HG03095 (cell line): ENCODE data around the gene ZNF556.
A peak's percentile ranks its signal among the peaks of the same experiment; 100 is the strongest.

Experiments
- ATAC-seq: cut with Tn5 transposase; IDR thresholded peaks from one replicate; pipeline ENCODE4 v1.9.1; 2021; ENCODE audit warnings: moderate library complexity; ENCODE audit not compliant: unreplicated experiment

The ZNF556 gene

DNA sequence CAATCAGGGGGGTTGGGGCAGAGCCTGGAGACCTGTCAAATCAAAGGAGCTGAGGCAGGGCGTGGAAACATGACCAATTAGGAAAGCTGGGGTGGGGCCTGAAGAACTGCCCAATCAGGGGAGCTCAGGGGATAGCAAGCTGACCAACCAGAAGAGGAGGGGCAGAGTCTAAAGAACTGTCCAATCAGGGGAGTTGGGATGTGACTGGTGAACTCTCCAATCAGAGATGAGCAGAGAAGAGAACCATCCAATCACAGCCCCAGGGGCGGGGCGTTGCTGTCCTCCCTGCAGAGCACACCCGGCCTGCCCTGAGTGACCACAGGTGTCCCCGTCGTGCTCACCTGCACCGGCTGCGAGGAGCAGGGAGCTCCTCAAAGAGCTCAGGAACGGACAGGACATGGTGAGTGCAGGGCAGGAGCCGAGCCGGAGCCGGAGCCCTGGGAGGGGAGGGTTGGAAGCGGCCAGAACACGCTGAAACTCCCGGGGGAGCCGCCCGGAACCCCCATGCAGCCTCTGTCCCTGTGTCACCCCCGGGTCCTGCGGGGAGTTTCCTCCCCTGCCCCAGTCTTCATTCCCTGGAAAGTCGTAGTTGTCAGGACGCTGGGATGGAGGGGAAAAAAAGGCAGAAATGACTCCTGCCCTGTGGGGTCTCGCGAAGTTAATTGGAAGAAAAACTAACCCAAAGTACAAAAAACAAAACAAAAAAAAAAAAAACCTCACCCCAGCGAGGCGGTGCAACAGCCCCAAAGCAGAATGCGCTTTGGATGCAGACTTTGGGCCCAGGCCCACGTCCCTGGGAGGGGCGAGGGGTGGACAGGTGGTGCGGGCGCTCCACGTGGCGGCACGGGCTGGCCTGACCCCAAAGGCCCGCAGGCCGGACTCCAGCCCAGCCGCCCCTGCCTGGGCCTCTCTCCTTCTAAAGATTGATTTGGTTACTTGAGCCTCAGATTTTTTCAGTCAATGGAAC lies at the start of gene ZNF556:
Gene ZNF556, plus strand, starts transcription at position 311 of the 967 bp plus-strand sequence. Its CDS starts 87 bp downstream, at position 398.
- no peak for ATAC-seq

DNA sequence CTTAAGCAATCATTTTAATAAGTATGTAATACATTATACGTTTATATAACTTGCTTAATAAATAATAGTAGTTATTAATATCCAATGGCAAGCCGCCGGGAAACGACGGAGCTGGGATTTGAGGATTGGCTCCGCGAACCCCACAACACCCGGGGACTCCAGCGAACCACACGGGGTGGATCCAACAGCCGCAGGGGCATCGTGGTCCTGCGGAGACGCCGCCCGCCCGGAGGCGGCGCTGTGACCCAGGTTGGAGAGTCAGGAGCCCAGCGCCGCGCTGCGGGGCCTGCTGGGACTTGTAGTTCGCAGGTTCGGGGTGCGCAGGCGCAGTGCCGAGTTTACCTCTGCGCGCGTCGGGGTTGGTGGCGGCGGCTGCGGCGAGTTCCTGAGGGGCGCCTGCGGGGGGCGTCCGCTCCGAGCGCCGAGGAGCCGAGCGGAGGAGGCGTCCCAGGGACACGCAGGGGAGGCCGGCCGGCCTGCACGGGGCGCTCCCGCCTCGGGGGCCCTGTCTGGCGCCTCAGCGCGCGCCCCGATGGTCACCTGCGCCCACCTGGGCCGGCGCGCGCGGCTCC lies 47.5 kb upstream of the ZNF556 start, which contains the start of gene ZNF554:
Gene ZNF554, plus strand, starts transcription at position 329 of the 572 bp plus-strand sequence. Its CDS starts 204 bp downstream, at position 533.
- peak; percentile 78 for ATAC-seq

- ATAC-seq = peak; percentile 14
Observed at GRCh38 chr19:2820112-2820702, 46.9 kb upstream of the ZNF556 start.

GRCh38 chr19:2822846-2823245 lies 44.3 kb upstream of the ZNF556 start:
- no peak for ATAC-seq

DNA sequence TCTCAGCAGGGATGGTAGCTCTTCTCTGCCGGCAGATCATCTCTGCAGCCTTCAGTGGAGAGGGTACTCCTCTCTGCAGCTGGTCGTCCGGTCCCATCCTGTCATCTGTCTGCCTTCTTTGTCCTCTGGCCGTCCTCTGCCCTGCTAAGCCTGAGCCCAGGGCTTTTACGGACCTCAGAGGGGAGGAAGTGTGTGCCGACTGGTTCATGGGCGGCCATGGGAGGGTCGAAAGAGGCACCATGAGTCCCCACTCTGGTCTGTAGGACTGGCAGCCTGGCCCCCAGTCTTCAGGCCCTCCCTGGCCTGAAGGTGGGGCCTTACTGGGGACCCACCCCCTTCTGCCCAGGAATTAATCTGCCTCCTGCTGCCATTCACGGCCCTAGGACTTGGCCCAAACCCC lies 43.5 kb upstream of the ZNF556 start:
- ATAC-seq = no peak

- ATAC-seq = no peak
Observed at GRCh38 chr19:2824129-2824528, 43.0 kb upstream of the ZNF556 start.

DNA sequence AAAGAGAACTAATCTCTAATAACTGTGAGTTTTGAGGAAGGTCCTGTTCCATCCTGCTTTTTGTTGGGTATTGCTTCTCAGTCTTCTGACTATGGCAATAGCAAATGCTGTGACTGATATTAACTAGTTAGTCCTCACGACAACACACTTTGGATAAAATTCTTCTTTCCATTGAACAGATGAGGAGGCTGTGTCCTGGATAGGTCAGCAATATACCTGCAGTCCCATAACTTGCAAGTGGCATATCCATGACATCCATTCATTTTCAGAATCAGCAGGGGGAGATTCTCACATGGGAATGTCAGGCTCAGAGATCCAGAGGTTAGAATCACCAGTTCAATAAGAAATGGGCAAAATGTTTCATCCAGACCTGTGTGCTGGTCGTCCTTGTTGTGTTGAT lies 40.1 kb upstream of the ZNF556 start:
- ATAC-seq = no peak

- no peak for ATAC-seq
Observed at GRCh38 chr19:2827840-2828489, 39.2 kb upstream of the ZNF556 start.

- ATAC-seq = no peak
Observed at GRCh38 chr19:2834294-2834871, 32.8 kb upstream of the ZNF556 start.

DNA sequence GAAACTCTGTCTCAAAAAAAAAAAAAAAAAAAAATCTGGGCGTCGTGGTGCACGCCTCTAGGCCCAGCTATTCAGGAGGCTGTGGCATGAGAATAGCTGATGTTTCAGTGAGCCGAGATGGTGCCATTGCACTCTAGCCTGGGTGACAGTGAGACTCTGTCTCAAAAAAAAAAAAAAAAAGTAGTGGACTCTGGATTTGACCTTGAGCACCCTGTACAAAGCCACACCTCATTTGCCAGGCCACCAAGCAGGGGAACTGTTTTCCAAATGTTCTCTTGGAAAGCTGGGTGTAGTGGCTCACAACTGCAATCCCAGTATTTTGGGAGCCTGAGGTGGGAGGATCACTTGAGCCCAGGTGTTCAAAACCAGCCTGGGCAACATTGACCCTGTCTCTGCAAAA lies 29.7 kb upstream of the ZNF556 start:
- no peak for ATAC-seq

GRCh38 chr19:2840794-2841791 lies 26.0 kb upstream of the ZNF556 start, which contains the start of gene ZNF555:
ZNF555 (plus strand) TSS chr19:2841475; CDS start chr19:2841573, 98 bp downstream.
- peak; percentile 90 for ATAC-seq

- peak; percentile 9 for ATAC-seq
Observed at GRCh38 chr19:2841855-2842574, 25.1 kb upstream of the ZNF556 start.

DNA sequence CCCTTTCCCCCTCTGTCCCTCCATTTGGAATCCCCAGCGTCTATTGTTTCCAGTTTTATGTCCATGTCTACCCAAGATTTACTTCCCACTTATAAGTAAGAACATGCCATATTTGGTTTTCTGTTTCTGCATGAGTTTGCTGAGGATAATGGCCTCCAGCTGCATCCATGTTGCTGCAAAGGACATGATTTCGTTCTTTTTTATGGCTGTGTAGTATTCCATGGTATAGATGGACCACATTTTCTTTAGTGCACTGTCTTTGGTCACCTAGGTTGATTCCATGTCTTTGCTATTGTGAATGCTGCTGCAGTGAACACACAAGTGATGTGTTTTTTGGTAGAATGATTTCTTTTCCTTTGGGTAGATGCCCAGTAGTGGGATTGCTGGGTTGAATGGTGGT lies 22.0 kb upstream of the ZNF556 start:
- no peak for ATAC-seq

GRCh38 chr19:2846180-2846894 lies 20.8 kb upstream of the ZNF556 start:
- no peak for ATAC-seq

GRCh38 chr19:2847507-2847906 lies 19.6 kb upstream of the ZNF556 start:
- no peak for ATAC-seq

DNA sequence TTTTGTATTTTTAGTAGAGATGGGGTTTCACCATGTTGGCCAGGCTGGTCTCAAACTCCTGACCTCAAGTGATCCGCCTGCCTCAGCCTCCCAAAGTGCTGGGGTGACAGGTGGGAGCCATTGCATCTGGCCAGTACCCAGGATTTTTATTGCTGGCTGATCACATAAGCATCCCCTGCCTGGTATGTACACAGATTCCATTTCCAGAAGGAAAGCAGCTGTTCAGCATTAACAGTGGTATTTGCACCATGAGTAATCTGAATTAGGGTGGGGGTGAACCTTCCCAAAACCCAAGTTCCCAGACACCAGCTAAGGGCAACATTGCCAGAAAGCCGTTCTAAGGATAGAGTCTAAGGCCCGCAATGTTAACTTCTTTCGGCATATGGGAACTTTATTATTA lies 18.5 kb upstream of the ZNF556 start:
- ATAC-seq = no peak

DNA sequence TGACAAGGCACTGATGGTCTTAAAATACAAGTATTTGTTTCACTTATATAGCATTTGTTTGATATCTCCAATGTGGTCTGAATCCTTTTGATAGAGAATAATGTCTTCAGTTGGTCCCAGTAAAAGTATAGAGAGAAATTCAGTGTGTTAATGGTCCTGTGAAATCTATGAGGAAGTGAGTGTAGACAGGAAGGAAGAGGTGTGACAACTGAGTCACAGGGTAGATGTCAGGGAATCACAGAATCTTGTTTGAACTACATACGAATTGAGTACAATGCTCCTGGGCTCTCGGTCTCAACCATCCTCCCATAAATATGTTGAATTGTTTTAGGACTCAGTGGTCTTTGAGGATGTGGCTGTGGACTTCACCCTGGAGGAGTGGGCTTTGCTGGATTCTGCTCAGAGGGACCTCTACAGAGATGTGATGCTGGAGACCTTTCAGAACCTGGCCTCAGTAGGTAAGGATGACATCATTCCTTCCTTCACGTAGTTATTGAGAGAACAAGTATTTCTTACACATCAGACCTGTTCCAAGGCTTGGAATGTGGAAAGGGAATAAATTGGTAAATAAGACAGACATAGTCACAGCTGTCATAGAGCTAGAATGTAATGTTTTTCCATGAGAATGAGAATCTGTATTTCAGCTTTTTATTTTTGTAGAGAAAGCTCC lies 16.7 kb upstream of the ZNF556 start:
- no peak for ATAC-seq

- no peak for ATAC-seq
Observed at GRCh38 chr19:2852598-2852997, 14.5 kb upstream of the ZNF556 start.
